A673 (cell line): ENCODE results near the gene PCCA.

ENCODE experiments used
- EZH2 ChIP-seq: fragments of 200-600 bp; sonication (generic); IDR thresholded peaks from 2 replicates; pipeline ENCODE4 v1.6.1; 2017; ENCODE audit warnings: borderline replicate concordance, low read depth, mild to moderate bottlenecking, mixed read lengths, antibody characterized with exemption, low read length; ENCODE audit not compliant: poor library complexity, severe bottlenecking
- TF ChIP-seq, protein P1 (sequence below): fragments of 300-800, 200-600 bp; sonication (generic); conservative IDR thresholded peaks from 2 replicates; pipeline ENCODE4 v1.5.1; 2017; ENCODE audit warnings: low read depth, mild to moderate bottlenecking, antibody characterized with exemption, low read length, moderate library complexity, mixed read lengths

DNA sequence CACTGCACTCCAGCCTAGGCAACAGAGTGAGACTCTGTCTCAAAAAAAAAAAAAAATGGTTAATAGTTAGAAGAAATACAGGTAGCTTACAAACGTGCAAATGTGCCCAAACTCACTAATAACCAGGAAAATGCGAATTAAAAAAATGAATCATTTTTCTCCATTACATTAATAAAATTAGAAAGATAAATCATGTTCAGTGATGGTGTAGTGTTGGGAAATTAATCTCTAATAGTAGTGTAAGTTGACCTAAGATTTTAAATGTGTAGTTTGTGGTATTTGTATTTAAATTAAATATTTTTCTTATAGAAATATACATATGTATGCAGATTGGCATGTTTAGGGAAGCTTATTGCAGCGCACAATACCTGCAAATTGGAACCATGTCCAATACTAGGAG, 57.6 kb downstream of the PCCA start:
- TF ChIP-seq, protein P1, sequence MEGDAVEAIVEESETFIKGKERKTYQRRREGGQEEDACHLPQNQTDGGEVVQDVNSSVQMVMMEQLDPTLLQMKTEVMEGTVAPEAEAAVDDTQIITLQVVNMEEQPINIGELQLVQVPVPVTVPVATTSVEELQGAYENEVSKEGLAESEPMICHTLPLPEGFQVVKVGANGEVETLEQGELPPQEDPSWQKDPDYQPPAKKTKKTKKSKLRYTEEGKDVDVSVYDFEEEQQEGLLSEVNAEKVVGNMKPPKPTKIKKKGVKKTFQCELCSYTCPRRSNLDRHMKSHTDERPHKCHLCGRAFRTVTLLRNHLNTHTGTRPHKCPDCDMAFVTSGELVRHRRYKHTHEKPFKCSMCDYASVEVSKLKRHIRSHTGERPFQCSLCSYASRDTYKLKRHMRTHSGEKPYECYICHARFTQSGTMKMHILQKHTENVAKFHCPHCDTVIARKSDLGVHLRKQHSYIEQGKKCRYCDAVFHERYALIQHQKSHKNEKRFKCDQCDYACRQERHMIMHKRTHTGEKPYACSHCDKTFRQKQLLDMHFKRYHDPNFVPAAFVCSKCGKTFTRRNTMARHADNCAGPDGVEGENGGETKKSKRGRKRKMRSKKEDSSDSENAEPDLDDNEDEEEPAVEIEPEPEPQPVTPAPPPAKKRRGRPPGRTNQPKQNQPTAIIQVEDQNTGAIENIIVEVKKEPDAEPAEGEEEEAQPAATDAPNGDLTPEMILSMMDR = no peak
- no peak for TF ChIP-seq EZH2
